H1 (cell line): ENCODE results near the gene TTC39A. TPM values are rescaled to one million over a fixed set of nuclear protein-coding genes. Genes with fewer than 3 reads are reported as not detected.

Experiments used
- CTCF ChIA-PET: fragments of 300-600 bp; sonication (Branson Sonifier 250); formaldehyde crosslinking; loops from one replicate; lab custom pipeline; 2021; ENCODE audit not compliant: partially characterized antibody; lab: Charles Lee
- POLR2A ChIA-PET: fragments of 300-600 bp; sonication (Branson Sonifier 250); formaldehyde crosslinking; loops from one replicate; lab custom pipeline; 2021; ENCODE audit warnings: inconsistent platforms; ENCODE audit not compliant: partially characterized antibody; lab: Charles Lee
- DNase-seq, 2 experiments: peaks; one replicate each; pipeline versions ENCODE4 v3.0.0 to v3.0.0-alpha.2; 2010 to 2022; ENCODE audit warnings: low spot score in 2 of 2, low read depth in 1 of 2, mixed read lengths in 1 of 2
- FAIRE-seq: peaks from 2 replicates; lab custom pipeline; 2011; peaks lifted over from hg19 to GRCh38; lab: Jason Lieb, UNC
- H2AFZ ChIP-seq: 2 replicates; pipeline ENCODE4 v1.8.1; 2012; ENCODE audit warnings: low read length, inconsistent platforms
- H2AK5ac ChIP-seq: 2 replicates; pipeline ENCODE4 v1.6.1; 2013; ENCODE audit warnings: low read depth, low read length
- H2BK120ac ChIP-seq: replicated peaks from 2 replicates; pipeline ENCODE3; 2013; ENCODE audit warnings: low read depth, low read length, inconsistent platforms
- H2BK12ac ChIP-seq: 2 replicates; pipeline ENCODE4 v1.6.1; 2013; ENCODE audit warnings: low read depth, low read length
- H2BK15ac ChIP-seq: 2 replicates; pipeline ENCODE4 v1.6.1; 2013; ENCODE audit warnings: low read length
- H2BK20ac ChIP-seq: 2 replicates; pipeline ENCODE4 v1.6.1; 2013; ENCODE audit warnings: low read length
- H2BK5ac ChIP-seq: 2 replicates; pipeline ENCODE4 v1.6.1; 2013; ENCODE audit warnings: low read depth, low read length
- H3K14ac ChIP-seq: 2 replicates; pipeline ENCODE4 v1.6.1; 2013; ENCODE audit warnings: inconsistent platforms; ENCODE audit not compliant: insufficient read length
- H3K18ac ChIP-seq: 2 replicates; pipeline ENCODE4 v1.6.1; 2013; ENCODE audit warnings: low read length; ENCODE audit errors: extremely low read depth
- H3K23ac ChIP-seq: 2 replicates; pipeline ENCODE4 v1.6.1; 2013; ENCODE audit warnings: inconsistent platforms; ENCODE audit not compliant: insufficient read length
- H3K23me2 ChIP-seq: 2 replicates; pipeline ENCODE4 v1.6.1; 2013; ENCODE audit warnings: low read depth, low read length
- H3K27ac ChIP-seq: 2 replicates; pipeline ENCODE4 v1.6.1; 2011; ENCODE audit warnings: low read depth, low read length, inconsistent platforms
- H3K27me3 ChIP-seq, 4 experiments: replicated peaks in 1 of 4; 1 replicate in 1 of 4; 2 replicates in 3 of 4; pipeline versions ENCODE4 v1.6.1 to v1.8.1; 2011 to 2013; ENCODE audit warnings: low read length in 3 of 4, mild to moderate bottlenecking in 3 of 4, inconsistent platforms in 2 of 4, mixed read lengths in 2 of 4, moderate library complexity in 1 of 4; ENCODE audit not compliant: control insufficient read depth in 3 of 4, insufficient read depth in 3 of 4; ENCODE audit errors: extremely low read depth in 1 of 4
- H3K36me3 ChIP-seq, 4 experiments: 2 replicates each; pipeline versions ENCODE4 v1.6.1 to v1.8.1; 2011 to 2013; ENCODE audit warnings: mild to moderate bottlenecking in 4 of 4, low read length in 3 of 4, moderate library complexity in 2 of 4, control low read depth in 1 of 4, inconsistent platforms in 1 of 4; ENCODE audit not compliant: insufficient read depth in 4 of 4, control insufficient read depth in 2 of 4
- H3K4ac ChIP-seq: replicated peaks from 2 replicates; pipeline ENCODE3; 2013; ENCODE audit warnings: low read length, low read depth, mixed read lengths, inconsistent platforms; ENCODE audit not compliant: insufficient read length
- H3K4me1 ChIP-seq, 4 experiments: replicated peaks in 1 of 4; 1 replicate in 1 of 4; 2 replicates in 3 of 4; pipeline versions ENCODE4 v1.6.1 to v1.8.1; 2011 to 2013; ENCODE audit warnings: low read length in 3 of 4, inconsistent platforms in 2 of 4, mixed read lengths in 1 of 4; ENCODE audit not compliant: insufficient read depth in 4 of 4, control insufficient read depth in 3 of 4
- H3K4me2 ChIP-seq, 2 experiments: 2 replicates each; pipeline versions ENCODE4 v1.6.1 to v1.8.1; 2011 to 2013; ENCODE audit warnings: low read depth in 2 of 2, low read length in 2 of 2, control low read depth in 1 of 2, inconsistent platforms in 1 of 2, mild to moderate bottlenecking in 1 of 2; ENCODE audit not compliant: insufficient read depth in 1 of 2
- H3K4me3 ChIP-seq, 4 experiments: fragments of 200-600, 300-600 bp in 1 of 4; sonication (generic), shearing (Covaris generic), sonication (Bioruptor Twin) in 1 of 4; 2 replicates each; pipeline versions ENCODE4 v1.5.1 to v1.8.1; 2011 to 2016; ENCODE audit warnings: low read length in 4 of 4, low read depth in 3 of 4, control low read depth in 2 of 4, inconsistent platforms in 2 of 4, mild to moderate bottlenecking in 2 of 4, mixed read lengths in 1 of 4, moderate library complexity in 1 of 4; ENCODE audit not compliant: insufficient read depth in 2 of 4; ENCODE audit errors: extremely low read depth in 1 of 4
- H3K56ac ChIP-seq: replicated peaks from 2 replicates; pipeline ENCODE3; 2013; ENCODE audit warnings: low read depth, mild to moderate bottlenecking, mixed read lengths, low read length, inconsistent platforms; ENCODE audit not compliant: insufficient read length
- H3K79me1 ChIP-seq: 2 replicates; pipeline ENCODE4 v1.6.1; 2013; ENCODE audit warnings: low read depth, low read length, control low read depth
- H3K79me2 ChIP-seq, 2 experiments: 2 replicates each; pipeline versions ENCODE4 v1.6.1 to v1.8.1; 2012 to 2013; ENCODE audit warnings: low read length in 2 of 2, mild to moderate bottlenecking in 2 of 2, inconsistent platforms in 1 of 2; ENCODE audit not compliant: insufficient read depth in 2 of 2, control insufficient read depth in 1 of 2
- H3K9ac ChIP-seq, 4 experiments: replicated peaks in 1 of 4; 1 replicate in 1 of 4; 2 replicates in 3 of 4; pipeline versions ENCODE4 v1.6.1 to v1.8.1; 2011 to 2013; ENCODE audit warnings: low read depth in 3 of 4, low read length in 3 of 4, control low read depth in 2 of 4, mild to moderate bottlenecking in 2 of 4, moderate library complexity in 2 of 4, inconsistent platforms in 1 of 4; ENCODE audit errors: extremely low read depth in 1 of 4
- H3K9me3 ChIP-seq, 2 experiments: 2 replicates each; pipeline versions ENCODE4 v1.6.1 to v1.8.1; 2012 to 2013; ENCODE audit warnings: mild to moderate bottlenecking in 2 of 2, moderate library complexity in 2 of 2, control low read depth in 1 of 2, inconsistent platforms in 1 of 2, low read depth in 1 of 2, low read length in 1 of 2, mixed read lengths in 1 of 2; ENCODE audit not compliant: insufficient read depth in 2 of 2
- H4K20me1 ChIP-seq, 2 experiments: replicated peaks in 1 of 2; 2 replicates each; pipeline versions ENCODE3 to v1.8.1; 2011 to 2013; ENCODE audit warnings: inconsistent platforms in 2 of 2, low read length in 2 of 2, mild to moderate bottlenecking in 1 of 2; ENCODE audit not compliant: insufficient read depth in 2 of 2, control insufficient read depth in 1 of 2
- H4K5ac ChIP-seq: 2 replicates; pipeline ENCODE4 v1.6.1; 2013; ENCODE audit warnings: low read length, low read depth, mixed read lengths, inconsistent platforms; ENCODE audit not compliant: insufficient read length
- H4K8ac ChIP-seq: 2 replicates; pipeline ENCODE4 v1.8.0; 2013; ENCODE audit warnings: mild to moderate bottlenecking, moderate library complexity, low read length, inconsistent platforms; ENCODE audit not compliant: insufficient read depth; ENCODE audit errors: extremely low read depth
- H4K91ac ChIP-seq: replicated peaks from 2 replicates; pipeline ENCODE3; 2013; ENCODE audit warnings: low read length, mixed read lengths, inconsistent platforms; ENCODE audit not compliant: insufficient read length
- CBX8 ChIP-seq: fragments of 300-800, 300-1000 bp; sonication (generic); IDR thresholded peaks from 2 replicates; pipeline ENCODE4 v1.7.1; 2016; ENCODE audit warnings: low read depth, low read length, borderline replicate concordance
- CHD1 ChIP-seq: IDR thresholded peaks from 2 replicates; pipeline ENCODE4 v1.6.1; 2012; ENCODE audit warnings: low read depth, low read length, improper control_type of control experiment
- CREB1 ChIP-seq: IDR thresholded peaks from 2 replicates; pipeline ENCODE4 v1.6.1; 2012; ENCODE audit warnings: inconsistent platforms
- CTBP2 ChIP-seq: IDR thresholded peaks from 2 replicates; pipeline ENCODE4 v1.7.0; 2011; ENCODE audit warnings: borderline replicate concordance, mild to moderate bottlenecking, moderate library complexity, mixed read lengths, low read length; ENCODE audit not compliant: insufficient read depth, insufficient read length
- JUN ChIP-seq: IDR thresholded peaks from 2 replicates; pipeline ENCODE4 v1.6.1; 2011; ENCODE audit warnings: low read depth, mild to moderate bottlenecking, improper control_type of control experiment, low read length
- KDM4A ChIP-seq: IDR thresholded peaks from one replicate; pipeline ENCODE4 v1.7.1; 2012; ENCODE audit warnings: low read depth, mild to moderate bottlenecking, moderate library complexity, low read length, inconsistent platforms; ENCODE audit not compliant: severe bottlenecking
- RXRA ChIP-seq: IDR thresholded peaks from 2 replicates; pipeline ENCODE4 v1.6.1; 2011; ENCODE audit warnings: low read depth, mild to moderate bottlenecking, low read length, moderate library complexity; ENCODE audit not compliant: insufficient read depth
- SUZ12 ChIP-seq: fragments of 200-600 bp; sonication (generic); IDR thresholded peaks from 2 replicates; pipeline ENCODE4 v1.6.1; 2012; ENCODE audit warnings: mild to moderate bottlenecking, inconsistent platforms, low read length, moderate library complexity, mixed read lengths
- TAF1 ChIP-seq: IDR thresholded peaks from 2 replicates; pipeline ENCODE4 v1.6.1; 2011; ENCODE audit warnings: mild to moderate bottlenecking, low read depth, low read length
- WGBS, 2 experiments: shearing (Covaris generic) in 1 of 2; methylation state at CpG; one replicate each; pipeline versions ENCODE4 v1.1.6 to v1.1.7; 2013 to 2015; ENCODE audit warnings: low lambda C conversion rate in 2 of 2, mixed read lengths in 2 of 2, inconsistent platforms in 1 of 2, low coverage in 1 of 2, missing lambda C conversion rate in 1 of 2; ENCODE audit not compliant: insufficient replicate concordance in 2 of 2, insufficient coverage in 1 of 2, insufficient read length in 1 of 2; ENCODE audit errors: extremely low coverage in 1 of 2, missing lambda C conversion rate in 1 of 2; 5-methylcytosine and 5-hydroxymethylcytosine counted together
- polyA plus RNA-seq, 7 experiments: library from polyadenylated mRNA; depleted of rRNA in 3 of 7; stranded (reverse) in 5 of 7; unstranded in 2 of 7; fragments of >200 nt in 5 of 7; fragments of 200-250 nt in 2 of 7; gene quantifications; 1 replicate in 5 of 7; 2 replicates in 1 of 7; 4 replicates in 1 of 7; pipeline versions ENCODE4 v1.2.1 to v1.2.3, GENCODE V29; 2011 to 2013; ENCODE audit warnings: missing spikeins in 2 of 7, mixed read lengths in 2 of 7
- total RNA-seq: library from RNA; stranded (reverse); fragmentation: NEBNext Ultra II Directional; extraction: Animal tissue kit (Norgen Biotek cat#: 25700); gene quantifications from 2 replicates; pipeline ENCODE4 v1.2.1, GENCODE V29; 2021
- TF ChIP-seq, protein P1 (sequence below): IDR thresholded peaks from 2 replicates; pipeline ENCODE4 v1.6.1; 2011; ENCODE audit warnings: low read depth, mild to moderate bottlenecking, low read length; ENCODE audit not compliant: insufficient read depth

Gene TTC39A
- total and polyA plus RNA-seq, 2 of the 8 experiments (the other 6 are each of a cell fraction or from before 2014, with no cell fraction given): 5.5 to 5.8 TPM

DNA sequence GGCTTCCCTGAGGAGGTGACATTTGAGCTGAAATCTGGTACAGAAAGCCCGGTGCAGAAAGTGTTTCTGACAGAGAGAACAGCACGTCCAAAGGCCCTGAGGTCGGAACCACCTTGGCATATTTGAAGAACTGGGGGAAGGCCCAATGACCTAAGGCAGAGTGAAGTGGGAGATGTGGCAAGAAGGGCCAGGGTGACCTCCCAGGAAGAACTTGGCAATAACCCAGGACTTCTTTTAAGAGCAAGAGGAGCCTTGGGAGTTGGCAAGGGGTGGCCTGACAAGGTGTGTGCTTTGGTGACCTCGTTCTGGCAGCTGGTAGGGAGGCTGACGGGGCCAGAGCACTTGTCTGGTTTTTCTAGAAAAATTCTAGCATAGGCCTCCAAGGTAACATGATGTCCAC, 23.4 kb downstream of the TTC39A start:
- WGBS, 2 experiments: 80% methylated on average over 5 of the region's 5 CpGs; no CpG with 5 or more reads in 1 of the 2 experiments
- Histone ChIP-seq H2AFZ (no peak overlapping the region), H3K4me3 (no peak overlapping the region), H3K56ac (no peak overlapping the region), H3K9me3 (no peaks in the 10 kb centered on the region), H3K79me1 (no peaks in the 10 kb centered on the region), H3K23ac (no peak overlapping the region), H2BK12ac (no peak overlapping the region), H3K9ac (no peak overlapping the region), H3K18ac (no peak overlapping the region), H2BK5ac (no peak overlapping the region), H3K4me2 (no peak overlapping the region), H4K8ac (no peak overlapping the region), H2BK20ac (no peak overlapping the region), H4K91ac (no peak overlapping the region), H3K79me2 (no peaks in the 10 kb centered on the region; a peak in 1 of 4 replicates), H3K23me2 (no peaks in the 10 kb centered on the region), H3K36me3 (no peaks in the 10 kb centered on the region), H3K14ac (no peak overlapping the region), H2BK15ac (no peak overlapping the region), H4K5ac (no peak overlapping the region), H3K4ac (no peak overlapping the region), H2AK5ac (no peak overlapping the region), H2BK120ac (no peak overlapping the region), H4K20me1 (no peaks in the 10 kb centered on the region), H3K27me3 (no peaks in the 10 kb centered on the region), H3K27ac (no peak overlapping the region), H3K4me1 (peaks cover 0 to 6% (median under 1%) of the 10 kb centered on the region in 4 experiments; a peak in 2 of 7 replicates)
- ChIA-PET CTCF (interaction anchor here (0.5 to 3.9 kb wide), 3 partner anchors 10 to 25 kb away, joined by 3 to 20 read pairs (median 3); no protein-coding TSS in a partner anchor), POLR2A (interaction anchor here (2.3 kb wide), 1 partner anchor 10 kb away, joined by 10 read pairs; no protein-coding TSS in a partner anchor)
- DNase-seq (no peak), FAIRE-seq (no peak)
- TF ChIP-seq KDM4A (no peak), RXRA (no peak), CREB1 (no peak), TAF1 (no peak), SUZ12 (no peak), CHD1 (no peak), CTBP2 (no peak), CBX8 (no peak), JUN (no peak)
- TF ChIP-seq, protein P1, sequence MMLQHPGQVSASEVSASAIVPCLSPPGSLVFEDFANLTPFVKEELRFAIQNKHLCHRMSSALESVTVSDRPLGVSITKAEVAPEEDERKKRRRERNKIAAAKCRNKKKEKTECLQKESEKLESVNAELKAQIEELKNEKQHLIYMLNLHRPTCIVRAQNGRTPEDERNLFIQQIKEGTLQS: no peak
